Measurements from ENCODE around the gene SPEF2.

DNA sequence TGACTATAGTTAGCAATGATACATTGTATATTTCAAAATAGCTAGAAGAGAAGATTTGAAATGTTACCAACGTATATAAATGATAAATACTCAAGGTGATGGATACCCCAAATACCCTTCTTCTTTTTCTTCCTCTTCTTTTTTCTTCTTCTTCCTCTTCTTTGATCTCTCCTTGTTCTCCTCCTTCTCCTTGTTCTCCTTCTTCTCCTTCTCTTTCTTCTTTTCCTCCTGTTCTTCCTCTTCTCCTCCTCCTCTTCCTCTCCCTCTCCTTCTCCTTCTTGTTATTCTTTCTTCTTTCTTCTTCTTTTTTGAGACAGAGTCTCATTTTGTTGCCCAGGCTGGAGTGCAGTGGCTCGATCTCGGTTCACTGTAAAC, 616 bp upstream of the SPEF2 start:
- TF ChIP-seq, protein P1, sequence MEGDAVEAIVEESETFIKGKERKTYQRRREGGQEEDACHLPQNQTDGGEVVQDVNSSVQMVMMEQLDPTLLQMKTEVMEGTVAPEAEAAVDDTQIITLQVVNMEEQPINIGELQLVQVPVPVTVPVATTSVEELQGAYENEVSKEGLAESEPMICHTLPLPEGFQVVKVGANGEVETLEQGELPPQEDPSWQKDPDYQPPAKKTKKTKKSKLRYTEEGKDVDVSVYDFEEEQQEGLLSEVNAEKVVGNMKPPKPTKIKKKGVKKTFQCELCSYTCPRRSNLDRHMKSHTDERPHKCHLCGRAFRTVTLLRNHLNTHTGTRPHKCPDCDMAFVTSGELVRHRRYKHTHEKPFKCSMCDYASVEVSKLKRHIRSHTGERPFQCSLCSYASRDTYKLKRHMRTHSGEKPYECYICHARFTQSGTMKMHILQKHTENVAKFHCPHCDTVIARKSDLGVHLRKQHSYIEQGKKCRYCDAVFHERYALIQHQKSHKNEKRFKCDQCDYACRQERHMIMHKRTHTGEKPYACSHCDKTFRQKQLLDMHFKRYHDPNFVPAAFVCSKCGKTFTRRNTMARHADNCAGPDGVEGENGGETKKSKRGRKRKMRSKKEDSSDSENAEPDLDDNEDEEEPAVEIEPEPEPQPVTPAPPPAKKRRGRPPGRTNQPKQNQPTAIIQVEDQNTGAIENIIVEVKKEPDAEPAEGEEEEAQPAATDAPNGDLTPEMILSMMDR (IDR thresholded peaks at IDR 0.05): no peak
- no peak for TF ChIP-seq POLR2A (IDR thresholded peaks at IDR 0.05)
- no peak for TF ChIP-seq EP300 (IDR thresholded peaks at IDR 0.05)
- TF ChIP-seq POLR2AphosphoS5 (IDR thresholded peaks at IDR 0.05): no peak

Measured in suprapubic skin (tissue), 4 donors.